ENCODE data around the gene MED16.
"Not testable (repeated sequence)": the region's sequence is repeated elsewhere in the genome, so short reads cannot be mapped to it uniquely, and the experiment has no call there.

Gene MED16

GRCh38 chr19:853014-853585, 39.9 kb downstream of the MED16 start:
- DNase-seq: no peak

GRCh38 chr19:852136-853013, 40.6 kb downstream of the MED16 start, which contains the start of gene ELANE:
Gene ELANE, plus strand, starts transcription at chr19:852303. Its CDS starts 26 bp downstream, at chr19:852329.
- DNase-seq: no peak

GRCh38 chr19:850979-851335, 42.0 kb downstream of the MED16 start:
- no peak for DNase-seq

GRCh38 chr19:850221-850978, 42.6 kb downstream of the MED16 start:
- no peak for DNase-seq

GRCh38 chr19:849195-849594, 43.8 kb downstream of the MED16 start:
- not testable (repeated sequence) for DNase-seq

- no peak for DNase-seq
Measured at GRCh38 chr19:848386-848921, 44.5 kb downstream of the MED16 start.

- no peak for DNase-seq
Measured at GRCh38 chr19:845707-846521, 47.1 kb downstream of the MED16 start.

- no peak for DNase-seq
Measured at GRCh38 chr19:844546-844971, 48.4 kb downstream of the MED16 start.

GRCh38 chr19:843836-844545, 49.0 kb downstream of the MED16 start:
- DNase-seq: no peak

- DNase-seq: no peak
Measured at GRCh38 chr19:843180-843835, 49.7 kb downstream of the MED16 start.

GRCh38 chr19:842802-843179, 50.2 kb downstream of the MED16 start:
- not testable (repeated sequence) for DNase-seq

- DNase-seq: no peak
Measured at GRCh38 chr19:840519-841206, 52.3 kb downstream of the MED16 start, which contains the start of gene PRTN3. Gene PRTN3, plus strand, starts transcription at chr19:840999. Its CDS starts 10 bp downstream, at chr19:841009.

GRCh38 chr19:835210-835810, 57.7 kb downstream of the MED16 start:
- DNase-seq: no peak

- no peak for DNase-seq
Measured at GRCh38 chr19:834216-834615, 58.8 kb downstream of the MED16 start.

GRCh38 chr19:831407-832369, 61.3 kb downstream of the MED16 start:
- DNase-seq: no peak

- no peak for DNase-seq
Measured at GRCh38 chr19:829129-829758, 63.7 kb downstream of the MED16 start.

GRCh38 chr19:827710-828321, 65.2 kb downstream of the MED16 start, which contains the start of gene AZU1:
Gene AZU1, plus strand, starts transcription at chr19:827837. Its CDS starts 10 bp downstream, at chr19:827847.
- DNase-seq: no peak

- DNase-seq: no peak
Measured at GRCh38 chr19:827314-827709, 65.7 kb downstream of the MED16 start.
